Measurements from ENCODE around the gene MIX23.

DNA sequence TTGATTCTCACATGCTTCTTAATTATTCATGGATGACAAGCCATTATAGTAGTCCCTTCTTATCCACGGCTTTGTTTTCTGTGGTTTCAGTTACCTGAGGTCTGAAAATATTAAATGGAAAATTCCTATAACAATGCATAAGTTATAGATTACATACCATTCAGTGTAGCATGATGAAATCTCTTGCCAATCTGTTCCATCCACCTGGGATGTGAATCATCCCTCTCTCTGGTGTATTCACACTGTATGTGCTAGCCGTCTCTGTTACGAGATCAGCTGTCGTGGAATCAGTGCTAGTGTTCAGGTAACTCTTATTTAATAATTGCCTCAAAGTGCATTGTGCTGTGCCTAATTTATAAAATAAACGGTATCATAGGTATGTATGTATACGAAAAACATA lies 27.6 kb upstream of the MIX23 start:
- TF ChIP-seq, protein P1, sequence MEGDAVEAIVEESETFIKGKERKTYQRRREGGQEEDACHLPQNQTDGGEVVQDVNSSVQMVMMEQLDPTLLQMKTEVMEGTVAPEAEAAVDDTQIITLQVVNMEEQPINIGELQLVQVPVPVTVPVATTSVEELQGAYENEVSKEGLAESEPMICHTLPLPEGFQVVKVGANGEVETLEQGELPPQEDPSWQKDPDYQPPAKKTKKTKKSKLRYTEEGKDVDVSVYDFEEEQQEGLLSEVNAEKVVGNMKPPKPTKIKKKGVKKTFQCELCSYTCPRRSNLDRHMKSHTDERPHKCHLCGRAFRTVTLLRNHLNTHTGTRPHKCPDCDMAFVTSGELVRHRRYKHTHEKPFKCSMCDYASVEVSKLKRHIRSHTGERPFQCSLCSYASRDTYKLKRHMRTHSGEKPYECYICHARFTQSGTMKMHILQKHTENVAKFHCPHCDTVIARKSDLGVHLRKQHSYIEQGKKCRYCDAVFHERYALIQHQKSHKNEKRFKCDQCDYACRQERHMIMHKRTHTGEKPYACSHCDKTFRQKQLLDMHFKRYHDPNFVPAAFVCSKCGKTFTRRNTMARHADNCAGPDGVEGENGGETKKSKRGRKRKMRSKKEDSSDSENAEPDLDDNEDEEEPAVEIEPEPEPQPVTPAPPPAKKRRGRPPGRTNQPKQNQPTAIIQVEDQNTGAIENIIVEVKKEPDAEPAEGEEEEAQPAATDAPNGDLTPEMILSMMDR (tag by site-specific recombination; IDR thresholded peaks at IDR 0.05), result no peak
- TF ChIP-seq, protein P2, sequence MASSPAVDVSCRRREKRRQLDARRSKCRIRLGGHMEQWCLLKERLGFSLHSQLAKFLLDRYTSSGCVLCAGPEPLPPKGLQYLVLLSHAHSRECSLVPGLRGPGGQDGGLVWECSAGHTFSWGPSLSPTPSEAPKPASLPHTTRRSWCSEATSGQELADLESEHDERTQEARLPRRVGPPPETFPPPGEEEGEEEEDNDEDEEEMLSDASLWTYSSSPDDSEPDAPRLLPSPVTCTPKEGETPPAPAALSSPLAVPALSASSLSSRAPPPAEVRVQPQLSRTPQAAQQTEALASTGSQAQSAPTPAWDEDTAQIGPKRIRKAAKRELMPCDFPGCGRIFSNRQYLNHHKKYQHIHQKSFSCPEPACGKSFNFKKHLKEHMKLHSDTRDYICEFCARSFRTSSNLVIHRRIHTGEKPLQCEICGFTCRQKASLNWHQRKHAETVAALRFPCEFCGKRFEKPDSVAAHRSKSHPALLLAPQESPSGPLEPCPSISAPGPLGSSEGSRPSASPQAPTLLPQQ (tag by site-specific recombination; IDR thresholded peaks at IDR 0.05), result no peak
- TF ChIP-seq ZNF585B (tag by site-specific recombination; IDR thresholded peaks at IDR 0.05), result no peak
- TF ChIP-seq, protein P3, sequence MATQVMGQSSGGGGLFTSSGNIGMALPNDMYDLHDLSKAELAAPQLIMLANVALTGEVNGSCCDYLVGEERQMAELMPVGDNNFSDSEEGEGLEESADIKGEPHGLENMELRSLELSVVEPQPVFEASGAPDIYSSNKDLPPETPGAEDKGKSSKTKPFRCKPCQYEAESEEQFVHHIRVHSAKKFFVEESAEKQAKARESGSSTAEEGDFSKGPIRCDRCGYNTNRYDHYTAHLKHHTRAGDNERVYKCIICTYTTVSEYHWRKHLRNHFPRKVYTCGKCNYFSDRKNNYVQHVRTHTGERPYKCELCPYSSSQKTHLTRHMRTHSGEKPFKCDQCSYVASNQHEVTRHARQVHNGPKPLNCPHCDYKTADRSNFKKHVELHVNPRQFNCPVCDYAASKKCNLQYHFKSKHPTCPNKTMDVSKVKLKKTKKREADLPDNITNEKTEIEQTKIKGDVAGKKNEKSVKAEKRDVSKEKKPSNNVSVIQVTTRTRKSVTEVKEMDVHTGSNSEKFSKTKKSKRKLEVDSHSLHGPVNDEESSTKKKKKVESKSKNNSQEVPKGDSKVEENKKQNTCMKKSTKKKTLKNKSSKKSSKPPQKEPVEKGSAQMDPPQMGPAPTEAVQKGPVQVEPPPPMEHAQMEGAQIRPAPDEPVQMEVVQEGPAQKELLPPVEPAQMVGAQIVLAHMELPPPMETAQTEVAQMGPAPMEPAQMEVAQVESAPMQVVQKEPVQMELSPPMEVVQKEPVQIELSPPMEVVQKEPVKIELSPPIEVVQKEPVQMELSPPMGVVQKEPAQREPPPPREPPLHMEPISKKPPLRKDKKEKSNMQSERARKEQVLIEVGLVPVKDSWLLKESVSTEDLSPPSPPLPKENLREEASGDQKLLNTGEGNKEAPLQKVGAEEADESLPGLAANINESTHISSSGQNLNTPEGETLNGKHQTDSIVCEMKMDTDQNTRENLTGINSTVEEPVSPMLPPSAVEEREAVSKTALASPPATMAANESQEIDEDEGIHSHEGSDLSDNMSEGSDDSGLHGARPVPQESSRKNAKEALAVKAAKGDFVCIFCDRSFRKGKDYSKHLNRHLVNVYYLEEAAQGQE (tag by site-specific recombination; IDR thresholded peaks at IDR 0.05), result no peak
- TF ChIP-seq, protein P4, sequence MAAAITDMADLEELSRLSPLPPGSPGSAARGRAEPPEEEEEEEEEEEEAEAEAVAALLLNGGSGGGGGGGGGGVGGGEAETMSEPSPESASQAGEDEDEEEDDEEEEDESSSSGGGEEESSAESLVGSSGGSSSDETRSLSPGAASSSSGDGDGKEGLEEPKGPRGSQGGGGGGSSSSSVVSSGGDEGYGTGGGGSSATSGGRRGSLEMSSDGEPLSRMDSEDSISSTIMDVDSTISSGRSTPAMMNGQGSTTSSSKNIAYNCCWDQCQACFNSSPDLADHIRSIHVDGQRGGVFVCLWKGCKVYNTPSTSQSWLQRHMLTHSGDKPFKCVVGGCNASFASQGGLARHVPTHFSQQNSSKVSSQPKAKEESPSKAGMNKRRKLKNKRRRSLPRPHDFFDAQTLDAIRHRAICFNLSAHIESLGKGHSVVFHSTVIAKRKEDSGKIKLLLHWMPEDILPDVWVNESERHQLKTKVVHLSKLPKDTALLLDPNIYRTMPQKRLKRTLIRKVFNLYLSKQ (tag by site-specific recombination; IDR thresholded peaks at IDR 0.05; ENCODE audit: borderline replicate concordance), result no peak
